22Rv1 (cell line): Measurements from ENCODE around the gene FAM221A.

Experiments
- ZFX ChIP-seq: fragments of 450-650 bp; IDR thresholded peaks from 2 replicates; pipeline ENCODE4 v1.6.1; 2017; ENCODE audit warnings: antibody characterized with exemption, borderline replicate concordance
- TF ChIP-seq, protein P1 (sequence below): fragments of 450-650 bp; IDR thresholded peaks from 2 replicates; pipeline ENCODE4 v1.5.1; 2017; ENCODE audit warnings: mild to moderate bottlenecking

DNA sequence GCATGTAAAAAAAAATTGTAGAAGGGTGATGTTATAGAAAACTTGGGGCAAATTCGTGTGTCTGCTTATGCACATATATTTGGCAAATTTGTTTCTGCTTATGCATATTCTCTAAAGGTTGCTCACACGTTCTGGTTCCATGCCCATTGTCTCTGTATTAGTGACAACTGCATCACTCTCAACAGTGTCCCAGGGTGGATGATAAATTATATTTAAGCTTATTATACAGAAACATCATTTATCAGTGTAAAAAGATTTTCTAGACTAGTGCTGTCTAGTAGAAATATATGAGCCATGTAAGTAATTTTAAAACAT is 34.1 kb downstream of the FAM221A start:
- TF ChIP-seq, protein P1, sequence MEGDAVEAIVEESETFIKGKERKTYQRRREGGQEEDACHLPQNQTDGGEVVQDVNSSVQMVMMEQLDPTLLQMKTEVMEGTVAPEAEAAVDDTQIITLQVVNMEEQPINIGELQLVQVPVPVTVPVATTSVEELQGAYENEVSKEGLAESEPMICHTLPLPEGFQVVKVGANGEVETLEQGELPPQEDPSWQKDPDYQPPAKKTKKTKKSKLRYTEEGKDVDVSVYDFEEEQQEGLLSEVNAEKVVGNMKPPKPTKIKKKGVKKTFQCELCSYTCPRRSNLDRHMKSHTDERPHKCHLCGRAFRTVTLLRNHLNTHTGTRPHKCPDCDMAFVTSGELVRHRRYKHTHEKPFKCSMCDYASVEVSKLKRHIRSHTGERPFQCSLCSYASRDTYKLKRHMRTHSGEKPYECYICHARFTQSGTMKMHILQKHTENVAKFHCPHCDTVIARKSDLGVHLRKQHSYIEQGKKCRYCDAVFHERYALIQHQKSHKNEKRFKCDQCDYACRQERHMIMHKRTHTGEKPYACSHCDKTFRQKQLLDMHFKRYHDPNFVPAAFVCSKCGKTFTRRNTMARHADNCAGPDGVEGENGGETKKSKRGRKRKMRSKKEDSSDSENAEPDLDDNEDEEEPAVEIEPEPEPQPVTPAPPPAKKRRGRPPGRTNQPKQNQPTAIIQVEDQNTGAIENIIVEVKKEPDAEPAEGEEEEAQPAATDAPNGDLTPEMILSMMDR, result no peak
- no peak for TF ChIP-seq ZFX
